Upper lobe of left lung (tissue), 6 donors: ENCODE measurements around the gene MYO3B. TPM values are rescaled to one million over a fixed set of nuclear protein-coding genes. Genes with fewer than 3 reads are reported as not detected.

Source experiments
- ATAC-seq, 2 donors: fragments of 200-7000 bp; cut with Tn5 transposase; one replicate each; pipeline ENCODE4 v1.9.1; 2022; ENCODE audit warnings: mild to moderate bottlenecking in 2 of 2, moderate library complexity in 2 of 2; ENCODE audit not compliant: low FRiP score in 2 of 2
- DNase-seq, 2 donors: peaks; one replicate each; pipeline ENCODE4 v3.0.0-alpha.2; 2019 to 2020
- H3K27ac ChIP-seq, 4 donors: fragments of 200-600 bp; sonication (generic); one replicate each; pipeline ENCODE4 v1.5.1; 2016 to 2019
- H3K27me3 ChIP-seq, 4 donors: fragments of 200-600 bp; sonication (generic); one replicate each; pipeline ENCODE4 v1.5.1; 2017 to 2019
- H3K36me3 ChIP-seq, 4 donors: fragments of 200-600 bp; sonication (generic); one replicate each; pipeline ENCODE4 v1.5.1; 2016 to 2019
- H3K4me1 ChIP-seq, 4 donors: fragments of 200-600 bp; sonication (generic); one replicate each; pipeline ENCODE4 v1.5.1; 2018 to 2019
- H3K4me3 ChIP-seq, 4 donors: fragments of 200-600 bp; sonication (generic); one replicate each; pipeline ENCODE4 v1.5.1; 2017 to 2019; ENCODE audit warnings: mild to moderate bottlenecking in 2 of 4, moderate library complexity in 1 of 4
- H3K9me3 ChIP-seq, 4 donors: fragments of 200-600 bp; sonication (generic); one replicate each; pipeline ENCODE4 v1.5.1; 2018 to 2019
- EP300 ChIP-seq, 4 donors: sonication (generic); formaldehyde crosslinking; IDR thresholded peaks; one replicate each; pipeline ENCODE4 v1.5.1; 2017; ENCODE audit warnings: antibody characterized with exemption in 4 of 4, control low read depth in 2 of 4
- POLR2A ChIP-seq, 4 donors: fragments of 450-650 bp; IDR thresholded peaks; one replicate each; pipeline ENCODE4 v1.5.1; 2016 to 2017; ENCODE audit warnings: antibody characterized with exemption in 4 of 4, mild to moderate bottlenecking in 2 of 4
- POLR2AphosphoS5 ChIP-seq, 2 donors: sonication (generic); formaldehyde crosslinking; IDR thresholded peaks; one replicate each; pipeline ENCODE4 v1.5.1; 2017; ENCODE audit warnings: antibody characterized with exemption in 2 of 2
- WGBS, 2 donors: methylation state at CpG; one replicate each; pipeline ENCODE4 v1.1.5; 2017 to 2018; 5-methylcytosine and 5-hydroxymethylcytosine counted together
- total RNA-seq, 6 donors: library from RNA; depleted of rRNA in 4 of 6; stranded (reverse); fragments of >200 nt in 4 of 6; gene quantifications; one replicate each; pipeline versions ENCODE4 v1.1.0 to v1.2.1, GENCODE V29; 2016 to 2021
- TF ChIP-seq, protein P1 (sequence below), 6 experiments: fragments of 450-650 bp in 4 of 6; fragments of 200-600 bp in 2 of 6; sonication (generic) in 2 of 6; IDR thresholded peaks; one replicate each; pipeline ENCODE4 v1.5.1; 2016 to 2019; ENCODE audit warnings: antibody characterized with exemption in 6 of 6
- donor health status: DM: no; HTN: no; CAD: no; lungs with moderate emphysema.
- donor health status: DM: no; HTN: yes; CAD: no; lungs with severe emphysema.

MYO3B gene
- total RNA-seq, 6 donors from 2014 or later = 0.09 to 0.20 (median 0.13) TPM; not detected in 3

DNA sequence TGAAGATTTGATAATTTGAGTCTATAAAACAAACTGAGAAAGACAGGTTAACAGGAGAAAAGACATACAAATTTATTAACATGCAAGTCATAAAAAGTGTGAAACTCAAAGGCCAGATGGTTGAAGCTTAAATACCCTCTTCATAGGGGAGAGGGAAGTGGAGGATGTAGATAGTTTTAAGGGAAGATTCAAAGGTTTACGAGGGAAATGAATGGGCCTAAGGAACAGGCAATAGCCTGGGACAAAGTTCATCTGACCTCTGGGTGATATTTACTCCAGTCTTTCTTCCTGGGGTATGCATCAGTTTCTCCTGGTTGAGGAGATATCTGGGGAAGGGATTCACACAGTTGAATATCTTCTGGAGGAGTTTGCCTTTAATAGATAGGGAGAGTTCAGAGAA is 322.2 kb downstream of the MYO3B start:
- ATAC-seq (no peak), DNase-seq (no peak)
- Histone ChIP-seq H3K9me3 (no peaks in the 10 kb centered on the region), H3K4me1 (peaks cover 0 to 5% (median 0%) of the 10 kb centered on the region in 4 donors), H3K4me3 (no peak overlapping the region), H3K36me3 (no peaks in the 10 kb centered on the region), H3K27ac (no peak overlapping the region), H3K27me3 (no peaks in the 10 kb centered on the region)
- 59 to 98% methylated on average over 1 of the region's 1 CpG for WGBS, 2 donors
- no peak for TF ChIP-seq POLR2AphosphoS5 (IDR thresholded peaks at IDR 0.05)
- TF ChIP-seq POLR2A (IDR thresholded peaks at IDR 0.05) = no peak
- TF ChIP-seq, protein P1, sequence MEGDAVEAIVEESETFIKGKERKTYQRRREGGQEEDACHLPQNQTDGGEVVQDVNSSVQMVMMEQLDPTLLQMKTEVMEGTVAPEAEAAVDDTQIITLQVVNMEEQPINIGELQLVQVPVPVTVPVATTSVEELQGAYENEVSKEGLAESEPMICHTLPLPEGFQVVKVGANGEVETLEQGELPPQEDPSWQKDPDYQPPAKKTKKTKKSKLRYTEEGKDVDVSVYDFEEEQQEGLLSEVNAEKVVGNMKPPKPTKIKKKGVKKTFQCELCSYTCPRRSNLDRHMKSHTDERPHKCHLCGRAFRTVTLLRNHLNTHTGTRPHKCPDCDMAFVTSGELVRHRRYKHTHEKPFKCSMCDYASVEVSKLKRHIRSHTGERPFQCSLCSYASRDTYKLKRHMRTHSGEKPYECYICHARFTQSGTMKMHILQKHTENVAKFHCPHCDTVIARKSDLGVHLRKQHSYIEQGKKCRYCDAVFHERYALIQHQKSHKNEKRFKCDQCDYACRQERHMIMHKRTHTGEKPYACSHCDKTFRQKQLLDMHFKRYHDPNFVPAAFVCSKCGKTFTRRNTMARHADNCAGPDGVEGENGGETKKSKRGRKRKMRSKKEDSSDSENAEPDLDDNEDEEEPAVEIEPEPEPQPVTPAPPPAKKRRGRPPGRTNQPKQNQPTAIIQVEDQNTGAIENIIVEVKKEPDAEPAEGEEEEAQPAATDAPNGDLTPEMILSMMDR (IDR thresholded peaks at IDR 0.05) = no peak
- TF ChIP-seq EP300 (IDR thresholded peaks at IDR 0.05) = no peak

DNA sequence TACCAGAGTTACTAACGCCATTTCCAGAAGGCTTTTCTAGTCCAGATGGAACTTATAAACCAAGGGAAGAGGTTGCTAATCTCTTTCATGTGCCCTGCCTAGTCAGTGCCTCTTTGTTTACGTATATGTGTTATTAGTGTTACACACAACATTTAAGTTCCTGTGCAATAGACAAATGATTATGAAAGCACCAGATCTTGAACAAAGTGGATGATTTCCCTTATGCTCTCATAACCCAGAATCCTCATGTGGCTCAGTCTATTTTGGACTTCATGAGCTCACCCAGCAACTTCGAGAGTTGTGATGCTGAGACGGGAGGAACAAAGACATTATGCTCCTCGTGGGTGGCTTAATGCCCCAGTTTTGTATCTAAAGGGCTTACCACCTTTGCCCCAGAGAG is 322.8 kb downstream of the MYO3B start:
- TF ChIP-seq, protein P1 (IDR thresholded peaks at IDR 0.05) = no peak
- no peak for TF ChIP-seq POLR2AphosphoS5 (IDR thresholded peaks at IDR 0.05)
- no peak for TF ChIP-seq EP300 (IDR thresholded peaks at IDR 0.05)
- TF ChIP-seq POLR2A (IDR thresholded peaks at IDR 0.05) = no peak
- 43 to 61% methylated on average over 5 of the region's 5 CpGs for WGBS, 2 donors
- DNase-seq = no peak
- Histone ChIP-seq H3K4me3 (no peak overlapping the region), H3K4me1 (peaks cover 0 to 5% (median 1%) of the 10 kb centered on the region in 4 donors), H3K9me3 (no peaks in the 10 kb centered on the region), H3K27ac (no peak overlapping the region), H3K27me3 (no peaks in the 10 kb centered on the region), H3K36me3 (no peaks in the 10 kb centered on the region)
- ATAC-seq = peak in 1 of 2 donors; percentile 69

DNA sequence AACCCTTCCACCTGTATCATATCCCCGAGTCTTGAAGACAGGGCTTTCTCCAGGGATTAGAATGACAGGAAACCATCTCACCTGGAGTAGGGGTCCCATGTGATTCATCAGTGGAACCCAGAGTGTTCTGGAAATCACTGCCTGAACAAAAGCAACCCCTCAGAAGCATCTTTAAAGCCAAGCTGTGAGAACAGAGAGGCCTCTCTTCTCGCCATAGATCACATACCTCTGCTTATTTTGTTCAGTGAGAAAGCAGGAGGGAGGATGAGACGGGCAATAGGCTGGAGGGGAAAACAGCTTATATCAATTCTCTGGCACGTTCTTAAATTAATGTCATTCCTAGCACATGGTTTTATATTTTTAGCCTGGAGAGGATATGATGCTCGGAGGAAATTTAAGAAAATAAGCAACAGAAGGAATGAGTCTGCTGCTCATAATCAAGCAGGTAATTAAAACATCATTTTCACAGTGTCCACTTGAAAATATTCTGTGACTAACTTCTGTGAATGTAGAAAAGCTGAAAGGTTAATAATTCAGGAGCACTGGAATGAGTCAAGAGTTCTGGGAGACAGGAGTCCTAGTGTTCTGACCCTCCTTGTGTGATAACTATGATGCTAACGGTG is 323.6 kb downstream of the MYO3B start:
- Histone ChIP-seq H3K27me3 (no peaks in the 10 kb centered on the region), H3K36me3 (no peaks in the 10 kb centered on the region), H3K4me3 (no peak overlapping the region), H3K27ac (no peak overlapping the region), H3K4me1 (peaks cover 0 to 10% (median 5%) of the 10 kb centered on the region in 4 donors), H3K9me3 (no peaks in the 10 kb centered on the region)
- no peak for ATAC-seq
- DNase-seq = no peak
- WGBS, 2 donors = 70 to 77% methylated on average over 6 of the region's 6 CpGs
- no peak for TF ChIP-seq POLR2A (IDR thresholded peaks at IDR 0.05)
- TF ChIP-seq, protein P1 (IDR thresholded peaks at IDR 0.05) = no peak
- TF ChIP-seq POLR2AphosphoS5 (IDR thresholded peaks at IDR 0.05) = no peak
- TF ChIP-seq EP300 (IDR thresholded peaks at IDR 0.05) = no peak

DNA sequence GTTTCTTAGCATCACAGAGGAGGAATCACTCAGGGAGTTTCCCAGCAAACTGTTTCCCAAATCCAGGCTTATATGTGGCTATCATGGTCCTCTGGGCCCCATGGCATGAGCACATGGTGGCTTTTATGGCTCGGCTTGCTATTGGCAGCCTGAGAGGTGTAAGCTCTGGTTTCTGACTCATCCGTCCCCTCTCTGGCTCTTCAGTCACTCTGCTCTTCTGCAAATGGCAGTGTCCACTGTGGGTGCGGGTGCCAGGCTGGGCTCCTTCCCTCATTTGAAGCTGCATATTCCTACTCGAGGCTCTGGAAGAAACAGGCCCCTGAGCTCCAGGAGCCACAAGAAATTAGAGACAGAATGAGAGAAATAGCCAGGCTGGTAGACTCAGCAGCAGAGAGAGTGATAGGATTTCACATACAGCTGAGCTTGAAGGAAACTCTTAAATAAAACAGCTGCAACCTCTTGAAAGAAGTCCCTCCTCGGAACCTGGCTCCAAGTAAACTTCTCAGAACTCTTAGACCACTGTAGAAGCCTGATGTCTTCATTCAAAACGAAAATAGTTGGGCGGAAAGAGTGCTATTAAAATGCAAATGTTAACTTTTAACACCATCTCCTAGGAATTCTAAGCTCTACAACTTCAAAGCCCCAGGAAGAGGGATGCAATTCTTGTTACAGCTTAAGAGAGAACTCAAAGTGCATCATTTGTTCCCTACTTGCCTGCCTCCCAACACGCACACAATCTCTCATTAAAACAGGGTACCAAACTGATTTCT is 324.6 kb downstream of the MYO3B start:
- H3K27ac ChIP-seq = no peak overlapping the region
- 68 to 89% methylated on average over 7 to 8 of the region's 8 CpGs for WGBS, 2 donors
- ATAC-seq (no peak), DNase-seq (no peak)
- TF ChIP-seq, protein P1 (IDR thresholded peaks at IDR 0.05) = no peak
- TF ChIP-seq POLR2A (IDR thresholded peaks at IDR 0.05) = no peak
- no peak for TF ChIP-seq EP300 (IDR thresholded peaks at IDR 0.05)
- TF ChIP-seq POLR2AphosphoS5 (IDR thresholded peaks at IDR 0.05) = no peak
- no peaks in the 10 kb centered on the region for H3K36me3 ChIP-seq
- H3K9me3 ChIP-seq = no peaks in the 10 kb centered on the region
- no peaks in the 10 kb centered on the region for H3K27me3 ChIP-seq
- H3K4me3 ChIP-seq = no peak overlapping the region
- H3K4me1 ChIP-seq = peaks cover 0 to 11% (median 5%) of the 10 kb centered on the region in 4 donors
